Tibial nerve (tissue), 3 donors: Measurements from ENCODE around the gene ASXL3.

Experiments used
- CTCF ChIP-seq, 5 experiments: fragments of 200-600 bp in 3 of 5; fragments of 450-650 bp in 2 of 5; sonication (generic) in 3 of 5; IDR thresholded peaks; one replicate each; pipeline ENCODE4 v1.5.1; 2016 to 2019; ENCODE audit warnings: antibody characterized with exemption in 5 of 5, mild to moderate bottlenecking in 3 of 5, moderate library complexity in 2 of 5
- POLR2A ChIP-seq, 2 donors: fragments of 450-650 bp; IDR thresholded peaks; one replicate each; pipeline ENCODE4 v1.6.1; 2017; ENCODE audit warnings: antibody characterized with exemption in 2 of 2, mild to moderate bottlenecking in 2 of 2, moderate library complexity in 2 of 2

GRCh38 chr18:33577685-33578517 is at the start of gene ASXL3:
- TF ChIP-seq CTCF (IDR thresholded peaks at IDR 0.05) (peak in 1 of 5 experiments; percentile 8), POLR2A (IDR thresholded peaks at IDR 0.05) (peak in 1 of 2 donors; percentile 23)
